GM12875 (cell line): ENCODE results near the gene BTBD9.

ENCODE experiments used
- H3K4me3 ChIP-seq: one replicate; pipeline ENCODE4 v1.5.1; 2011; ENCODE audit warnings: low read depth, low read length, control low read depth
- CTCF ChIP-seq: IDR thresholded peaks from 2 replicates; pipeline ENCODE4 v1.5.1; 2011; ENCODE audit warnings: low read depth, mild to moderate bottlenecking, control low read depth, inconsistent platforms, low read length, moderate library complexity, borderline replicate concordance; ENCODE audit not compliant: insufficient read depth

Gene BTBD9

DNA sequence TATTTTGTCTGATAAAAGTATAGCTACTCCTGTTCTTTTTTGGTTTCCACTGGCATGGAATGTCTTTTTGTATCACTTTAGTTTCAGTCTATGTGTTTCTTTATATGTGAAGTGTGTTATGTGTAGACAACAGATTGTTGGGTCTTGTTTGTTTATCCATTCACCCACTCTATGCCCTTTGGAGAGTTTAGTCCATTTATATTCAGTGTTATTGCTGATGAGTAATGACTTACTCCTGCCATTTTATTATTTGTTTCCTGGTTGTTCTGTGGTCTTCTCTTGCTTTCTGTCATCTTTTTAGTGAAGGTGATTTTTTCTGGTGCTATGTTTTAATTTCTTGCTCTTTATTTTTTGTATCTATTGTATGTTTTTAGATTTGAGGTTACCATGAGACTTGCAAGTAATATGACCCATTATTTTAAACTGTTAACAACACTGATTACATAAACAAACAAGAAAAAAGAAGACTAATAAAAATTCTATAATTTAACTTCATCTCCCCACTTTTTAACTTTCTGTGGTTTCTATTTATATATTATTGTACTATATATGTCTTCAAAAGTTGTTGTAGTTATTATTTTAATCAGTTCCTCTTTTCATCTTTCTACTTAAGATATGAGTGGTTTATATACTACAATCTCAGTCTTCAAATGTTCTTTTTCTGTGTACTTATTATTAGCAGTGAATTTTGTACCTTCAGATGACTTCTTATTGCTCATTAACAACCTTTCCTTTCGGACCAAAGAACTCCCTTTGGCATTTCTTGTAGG is 323.4 kb downstream of the BTBD9 start:
- TF ChIP-seq CTCF, result no peak
- no peak overlapping the region for H3K4me3 ChIP-seq

DNA sequence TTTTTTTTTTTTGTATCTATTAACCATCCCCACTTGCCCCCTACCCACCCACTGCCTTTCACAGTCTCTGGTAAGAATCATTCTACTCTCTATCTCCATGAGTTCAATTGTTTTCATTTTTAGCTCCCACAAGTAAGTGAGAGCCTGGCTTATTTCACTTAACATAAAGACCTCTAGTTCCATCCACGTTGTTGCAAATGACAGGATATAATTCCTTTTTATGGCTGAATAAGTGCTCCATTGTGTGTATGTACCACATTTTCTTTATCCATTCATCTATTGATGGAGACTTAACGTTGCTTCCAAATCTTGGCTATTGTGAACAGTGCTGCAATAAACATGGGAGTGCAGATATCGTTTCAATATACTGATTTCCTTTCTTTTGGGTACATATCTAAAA is 328.5 kb downstream of the BTBD9 start:
- TF ChIP-seq CTCF, result no peak
- no peak overlapping the region for H3K4me3 ChIP-seq

GRCh38 chr6:38310061-38310460 is 329.7 kb downstream of the BTBD9 start:
- TF ChIP-seq CTCF, result no peak
- no peak overlapping the region for H3K4me3 ChIP-seq

GRCh38 chr6:38307740-38308139 is 332.0 kb downstream of the BTBD9 start:
- TF ChIP-seq CTCF, result no peak
- H3K4me3 ChIP-seq, result no peak overlapping the region

DNA sequence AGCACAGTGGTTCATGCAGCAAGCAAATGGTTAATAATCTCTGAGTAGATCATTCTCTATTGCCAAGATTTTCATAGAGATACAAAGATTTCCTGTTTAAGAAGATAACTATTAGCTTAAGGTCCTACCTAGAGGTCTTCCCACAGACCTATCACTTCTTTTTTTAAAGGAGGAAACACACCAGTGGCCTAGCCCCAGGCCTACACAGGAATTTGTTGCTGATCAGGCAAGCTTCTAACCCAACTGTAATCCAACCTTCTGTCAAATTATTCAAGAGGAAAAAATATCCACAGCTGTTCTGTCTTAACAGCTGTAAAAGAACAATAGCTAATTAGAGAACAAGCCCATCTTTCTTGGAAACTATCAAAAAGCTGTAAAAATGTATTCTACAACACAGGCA is 332.8 kb downstream of the BTBD9 start:
- H3K4me3 ChIP-seq, result no peak overlapping the region
- no peak for TF ChIP-seq CTCF

- H3K4me3 ChIP-seq, result no peak overlapping the region
Measured at GRCh38 chr6:38305995-38306681, 333.6 kb downstream of the BTBD9 start.

More at GRCh38 chr6:38305995-38306681, 333.6 kb downstream of the BTBD9 start:
- TF ChIP-seq CTCF, result no peak
